ENCODE measurements around the gene KCNQ1OT1. TPM values are rescaled to one million over a fixed set of nuclear protein-coding genes. Genes with fewer than 3 reads are reported as not detected.

The KCNQ1OT1 gene
- total and polyA plus RNA-seq, 2 of the 4 experiments (the other 2 are of a cell fraction): 0.14 to 2.0 TPM

GRCh38 chr11:2725368-2726300, 25.8 kb upstream of the KCNQ1OT1 start:
- peak; percentile 36 for ATAC-seq (ENCODE audit: low read depth)
- Histone ChIP-seq H3K4me3 (ENCODE audit: insufficient read depth, low read depth, low read length) (no peak overlapping the region), H2BK15ac (ENCODE audit: low read depth, low read length) (no peak overlapping the region), H3K4ac (ENCODE audit: low read depth, low read length) (no peak overlapping the region), H3K36me3 (ENCODE audit: control insufficient read depth, insufficient read depth, low read length) (no peaks in the 10 kb centered on the region), H3K27me3 (ENCODE audit: control insufficient read depth, insufficient read depth, low read length) (peaks cover 50% of the 10 kb centered on the region), H3K27ac (ENCODE audit: insufficient read depth, low read length) (no peak overlapping the region), H2AK5ac (ENCODE audit: low read depth, low read length) (no peak overlapping the region), H3K9me1 (ENCODE audit: insufficient read depth, low read length) (no peaks in the 10 kb centered on the region), H2BK20ac (ENCODE audit: low read depth, low read length) (no peak overlapping the region), H3K14ac (replicated peaks; ENCODE audit: low read depth, low read length) (no peak overlapping the region), H2BK120ac (ENCODE audit: low read depth, low read length) (no peak overlapping the region), H3K79me1 (ENCODE audit: low read depth in 1 of 2, low read length in 2 of 2) (no peaks in the 10 kb centered on the region), H2AK9ac (replicated peaks; ENCODE audit: low read depth, low read length, poor library complexity) (no peak overlapping the region), H3K4me1 (ENCODE audit: control insufficient read depth, insufficient read depth, low read length) (peaks cover 3% of the 10 kb centered on the region; the same call in 1 of the 2 replicates), H2BK5ac (ENCODE audit: low read depth, low read length, poor library complexity, severe bottlenecking) (no peak overlapping the region), H3K4me2 (ENCODE audit: low read depth, low read length) (no peak overlapping the region), H3K9ac (ENCODE audit: low read depth, low read length) (no peak overlapping the region), H4K8ac (ENCODE audit: low read depth in 2 of 2, low read length in 2 of 2) (no peak overlapping the region), H4K5ac (ENCODE audit: low read depth, low read length) (no peak overlapping the region), H2AFZ (replicated peaks; ENCODE audit: low read length, poor library complexity) (peak overlapping the region; percentile 23), H3K18ac (ENCODE audit: low read depth, low read length) (no peak overlapping the region), H4K91ac (ENCODE audit: insufficient read depth, low read depth, low read length) (no peak overlapping the region), H3K9me3 (ENCODE audit: control insufficient read depth, insufficient read depth, low read length) (peaks cover 9% of the 10 kb centered on the region), H3K23ac (ENCODE audit: low read depth, low read length) (no peak overlapping the region), H3K56ac (ENCODE audit: extremely low read depth, insufficient read depth, low read length) (no peak overlapping the region), H4K20me1 (ENCODE audit: insufficient read depth, low read length) (no peaks in the 10 kb centered on the region)
- whole genome bisulfite sequencing, 2 experiments (ENCODE audit: extremely low coverage in 2 of 2, insufficient read length in 1 of 2): 71% methylated on average over 17 of the region's 27 CpGs; no CpG with 5 or more reads in 1 of the 2 experiments
- intact Hi-C loops (cut with micrococcal nuclease): no loop called here
- dilution Hi-C loops (cut with HindIII; ENCODE audit: low sequenced_read_pairs, unreplicated experiment): no loop called here
- BruUV-seq (replicated peaks): no TSS peak
- TF ChIP-seq MXI1 (IDR thresholded peaks at IDR 0.05; ENCODE audit: borderline replicate concordance, low read depth, low read length): no peak
- no peak for TF ChIP-seq RFX5 (IDR thresholded peaks at IDR 0.05; ENCODE audit: low read depth, low read length)
- TF ChIP-seq CEBPB (IDR thresholded peaks at IDR 0.05; ENCODE audit: low read depth, low read length): no peak
- no peak for TF ChIP-seq RCOR1 (IDR thresholded peaks at IDR 0.05; ENCODE audit: insufficient replicate concordance, low read length)
- no peak for TF ChIP-seq MAFK (IDR thresholded peaks at IDR 0.05; ENCODE audit: low read depth, low read length)
- no peak for TF ChIP-seq USF2 (IDR thresholded peaks at IDR 0.05; ENCODE audit: low read depth, low read length)
- TF ChIP-seq POLR2A (IDR thresholded peaks at IDR 0.05; ENCODE audit: low read depth, low read length): no peak
- no peak for TF ChIP-seq CTCF (conservative IDR thresholded peaks at IDR 0.05; ENCODE audit: low read depth, low read length)
- TF ChIP-seq NFE2L2 (IDR thresholded peaks at IDR 0.05; ENCODE audit: low read depth, low read length): no peak
- TF ChIP-seq RAD21 (IDR thresholded peaks at IDR 0.05; ENCODE audit: low read length): no peak
- TF ChIP-seq ELK1 (IDR thresholded peaks at IDR 0.05; ENCODE audit: borderline replicate concordance, low read depth, low read length): no peak
- POLR2A ChIA-PET (ENCODE audit: unreplicated experiment): no interaction called here
- CTCF ChIA-PET: no interaction called here
- DNase-seq: peak; percentile 26
- in situ Hi-C loops (cut with MboI; ENCODE audit: low sequenced_read_pairs): no loop called here
